ACC112 (cell line): ENCODE data around the gene CANT1.

Source experiments
- H2AFZ ChIP-seq: fragments of 200-600 bp; sonication (generic); one replicate; pipeline ENCODE4 v1.6.0; 2017; ENCODE audit warnings: antibody characterized with exemption, low read length; ENCODE audit not compliant: unreplicated experiment
- H3K27ac ChIP-seq: fragments of 200-600 bp; sonication (generic); 2 replicates; pipeline ENCODE4 v1.5.1; 2014; ENCODE audit warnings: low read depth, mild to moderate bottlenecking, antibody characterized with exemption, low read length, moderate library complexity
- H3K27me3 ChIP-seq: fragments of 200-600 bp; sonication (generic); 2 replicates; pipeline ENCODE4 v1.6.1; 2014; ENCODE audit warnings: mild to moderate bottlenecking, antibody characterized with exemption, low read length, moderate library complexity, mixed read lengths; ENCODE audit not compliant: insufficient read depth
- H3K36me3 ChIP-seq: fragments of 200-600 bp; sonication (generic); 2 replicates; pipeline ENCODE4 v1.6.1; 2016; ENCODE audit warnings: mild to moderate bottlenecking, antibody characterized with exemption, low read length, moderate library complexity, mixed read lengths; ENCODE audit not compliant: insufficient read depth
- H3K4me1 ChIP-seq: fragments of 200-600 bp; sonication (generic); one replicate; pipeline ENCODE4 v1.6.1; 2016; ENCODE audit warnings: low read length, mixed read lengths; ENCODE audit not compliant: insufficient read depth, unreplicated experiment, control insufficient read depth
- H3K4me3 ChIP-seq: fragments of 200-600 bp; sonication (generic); 2 replicates; pipeline ENCODE4 v1.5.1; 2014; ENCODE audit warnings: mild to moderate bottlenecking, low read depth, low read length
- H3K79me2 ChIP-seq: fragments of 200-600 bp; sonication (generic); one replicate; pipeline ENCODE4 v1.6.0; 2016; ENCODE audit warnings: low read length; ENCODE audit not compliant: control insufficient read depth, unreplicated experiment, insufficient read depth

The CANT1 gene

DNA sequence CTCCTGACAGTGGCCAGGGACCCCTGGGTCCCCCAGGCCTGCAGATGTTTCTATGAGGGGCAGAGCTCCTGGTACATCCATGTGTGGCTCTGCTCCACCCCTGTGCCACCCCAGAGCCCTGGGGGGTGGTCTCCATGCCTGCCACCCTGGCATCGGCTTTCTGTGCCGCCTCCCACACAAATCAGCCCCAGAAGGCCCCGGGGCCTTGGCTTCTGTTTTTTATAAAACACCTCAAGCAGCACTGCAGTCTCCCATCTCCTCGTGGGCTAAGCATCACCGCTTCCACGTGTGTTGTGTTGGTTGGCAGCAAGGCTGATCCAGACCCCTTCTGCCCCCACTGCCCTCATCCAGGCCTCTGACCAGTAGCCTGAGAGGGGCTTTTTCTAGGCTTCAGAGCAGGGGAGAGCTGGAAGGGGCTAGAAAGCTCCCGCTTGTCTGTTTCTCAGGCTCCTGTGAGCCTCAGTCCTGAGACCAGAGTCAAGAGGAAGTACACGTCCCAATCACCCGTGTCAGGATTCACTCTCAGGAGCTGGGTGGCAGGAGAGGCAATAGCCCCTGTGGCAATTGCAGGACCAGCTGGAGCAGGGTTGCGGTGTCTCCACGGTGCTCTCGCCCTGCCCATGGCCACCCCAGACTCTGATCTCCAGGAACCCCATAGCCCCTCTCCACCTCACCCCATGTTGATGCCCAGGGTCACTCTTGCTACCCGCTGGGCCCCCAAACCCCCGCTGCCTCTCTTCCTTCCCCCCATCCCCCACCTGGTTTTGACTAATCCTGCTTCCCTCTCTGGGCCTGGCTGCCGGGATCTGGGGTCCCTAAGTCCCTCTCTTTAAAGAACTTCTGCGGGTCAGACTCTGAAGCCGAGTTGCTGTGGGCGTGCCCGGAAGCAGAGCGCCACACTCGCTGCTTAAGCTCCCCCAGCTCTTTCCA is 39.5 kb upstream of the CANT1 start:
- Histone ChIP-seq H3K79me2 (no peaks in the 10 kb centered on the region), H3K27ac (no peak overlapping the region), H3K27me3 (no peaks in the 10 kb centered on the region), H2AFZ (no peak overlapping the region), H3K4me1 (peaks cover 11% of the 10 kb centered on the region), H3K4me3 (no peak overlapping the region), H3K36me3 (no peaks in the 10 kb centered on the region)

DNA sequence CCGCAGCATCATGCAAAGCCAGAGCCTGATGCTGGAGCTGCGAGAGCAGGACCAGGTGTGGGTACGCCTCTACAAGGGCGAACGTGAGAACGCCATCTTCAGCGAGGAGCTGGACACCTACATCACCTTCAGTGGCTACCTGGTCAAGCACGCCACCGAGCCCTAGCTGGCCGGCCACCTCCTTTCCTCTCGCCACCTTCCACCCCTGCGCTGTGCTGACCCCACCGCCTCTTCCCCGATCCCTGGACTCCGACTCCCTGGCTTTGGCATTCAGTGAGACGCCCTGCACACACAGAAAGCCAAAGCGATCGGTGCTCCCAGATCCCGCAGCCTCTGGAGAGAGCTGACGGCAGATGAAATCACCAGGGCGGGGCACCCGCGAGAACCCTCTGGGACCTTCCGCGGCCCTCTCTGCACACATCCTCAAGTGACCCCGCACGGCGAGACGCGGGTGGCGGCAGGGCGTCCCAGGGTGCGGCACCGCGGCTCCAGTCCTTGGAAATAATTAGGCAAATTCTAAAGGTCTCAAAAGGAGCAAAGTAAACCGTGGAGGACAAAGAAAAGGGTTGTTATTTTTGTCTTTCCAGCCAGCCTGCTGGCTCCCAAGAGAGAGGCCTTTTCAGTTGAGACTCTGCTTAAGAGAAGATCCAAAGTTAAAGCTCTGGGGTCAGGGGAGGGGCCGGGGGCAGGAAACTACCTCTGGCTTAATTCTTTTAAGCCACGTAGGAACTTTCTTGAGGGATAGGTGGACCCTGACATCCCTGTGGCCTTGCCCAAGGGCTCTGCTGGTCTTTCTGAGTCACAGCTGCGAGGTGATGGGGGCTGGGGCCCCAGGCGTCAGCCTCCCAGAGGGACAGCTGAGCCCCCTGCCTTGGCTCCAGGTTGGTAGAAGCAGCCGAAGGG is 38.6 kb upstream of the CANT1 start:
- Histone ChIP-seq H3K27me3 (no peaks in the 10 kb centered on the region), H3K79me2 (no peaks in the 10 kb centered on the region), H3K4me3 (no peak overlapping the region), H3K4me1 (peaks cover 11% of the 10 kb centered on the region), H3K27ac (no peak overlapping the region), H2AFZ (no peak overlapping the region), H3K36me3 (no peaks in the 10 kb centered on the region)

- H3K4me3 ChIP-seq: no peak overlapping the region
- no peaks in the 10 kb centered on the region for H3K27me3 ChIP-seq
- no peak overlapping the region for H3K27ac ChIP-seq
- peaks cover 8% of the 10 kb centered on the region for H3K4me1 ChIP-seq
- H2AFZ ChIP-seq: no peak overlapping the region
- H3K36me3 ChIP-seq: no peaks in the 10 kb centered on the region
- H3K79me2 ChIP-seq: no peaks in the 10 kb centered on the region
Measured at GRCh38 chr17:79047291-79047920, 37.8 kb upstream of the CANT1 start.

- Histone ChIP-seq H3K27ac (no peak overlapping the region), H3K4me3 (no peak overlapping the region)
Measured at GRCh38 chr17:79046916-79047280, 37.3 kb upstream of the CANT1 start.

GRCh38 chr17:79046197-79046915 is 36.8 kb upstream of the CANT1 start:
- no peaks in the 10 kb centered on the region for H3K27me3 ChIP-seq
- H3K27ac ChIP-seq: no peak overlapping the region
- H2AFZ ChIP-seq: no peak overlapping the region

More at GRCh38 chr17:79046916-79047280, 37.3 kb upstream of the CANT1 start:
- Histone ChIP-seq H3K4me1 (peaks cover 8% of the 10 kb centered on the region), H3K27me3 (no peaks in the 10 kb centered on the region), H2AFZ (no peak overlapping the region), H3K36me3 (no peaks in the 10 kb centered on the region), H3K79me2 (no peaks in the 10 kb centered on the region)

DNA sequence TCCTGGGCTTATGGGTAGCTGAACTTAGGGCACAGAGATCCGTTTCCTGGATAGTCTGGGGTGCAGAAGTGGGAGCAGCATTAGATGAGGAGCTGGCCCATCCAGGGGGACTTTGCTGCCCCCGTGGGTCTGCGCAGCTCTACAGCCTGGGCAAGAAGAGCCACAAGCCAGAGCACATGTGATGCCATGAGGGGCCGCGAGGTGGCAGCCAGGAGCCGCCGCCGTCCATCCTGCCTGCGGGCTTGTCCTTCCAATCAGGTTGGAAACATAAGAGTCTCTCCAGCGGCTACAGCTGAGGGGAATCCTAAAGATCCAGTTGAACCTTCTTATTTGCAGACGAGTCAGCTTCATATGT is 36.3 kb upstream of the CANT1 start:
- Histone ChIP-seq H3K36me3 (no peaks in the 10 kb centered on the region), H3K27ac (no peak overlapping the region), H3K4me1 (peaks cover 8% of the 10 kb centered on the region), H3K4me3 (no peak overlapping the region), H2AFZ (no peak overlapping the region), H3K27me3 (no peaks in the 10 kb centered on the region), H3K79me2 (no peaks in the 10 kb centered on the region)

More at GRCh38 chr17:79046197-79046915, 36.8 kb upstream of the CANT1 start:
- H3K36me3 ChIP-seq: no peaks in the 10 kb centered on the region
- no peaks in the 10 kb centered on the region for H3K79me2 ChIP-seq
- H3K4me1 ChIP-seq: peaks cover 8% of the 10 kb centered on the region
- no peak overlapping the region for H3K4me3 ChIP-seq

DNA sequence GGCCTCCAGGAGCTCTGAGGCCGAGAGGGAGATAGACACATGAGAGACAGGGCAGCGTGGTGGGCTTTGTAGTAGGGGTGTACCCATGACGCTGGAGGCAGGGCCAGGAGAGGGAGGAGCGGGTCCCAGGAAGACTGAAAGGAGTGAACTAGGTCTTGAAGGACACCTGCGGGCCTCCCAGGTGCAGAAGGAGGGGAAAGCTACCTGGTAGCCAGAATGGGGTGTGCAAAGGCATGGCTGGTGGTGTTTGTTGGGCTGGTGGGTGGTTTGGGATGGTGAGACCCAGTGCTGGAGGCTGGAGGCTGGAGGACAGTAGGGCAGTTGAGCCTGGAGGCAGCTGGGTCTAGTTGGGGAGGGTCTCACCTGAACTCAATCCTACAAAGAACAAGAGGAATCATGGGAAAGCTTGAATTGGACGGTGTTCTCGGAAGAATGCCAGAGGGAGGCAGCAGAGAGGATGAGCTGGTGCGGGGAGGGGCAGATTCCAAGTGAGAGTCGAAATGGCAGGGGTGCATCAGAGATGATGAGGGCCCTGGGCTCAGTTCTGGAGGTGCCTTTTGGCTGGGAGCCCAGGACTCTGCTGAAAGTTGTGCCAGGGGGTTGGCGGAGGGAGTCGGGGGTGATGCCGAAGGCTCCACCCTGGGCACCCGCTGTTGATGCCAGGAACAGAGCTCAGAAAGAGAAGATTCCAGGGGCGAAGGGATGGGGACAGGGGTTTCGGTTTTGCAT is 35.6 kb upstream of the CANT1 start:
- Histone ChIP-seq H2AFZ (no peak overlapping the region), H3K4me1 (peaks cover 8% of the 10 kb centered on the region), H3K27ac (no peak overlapping the region), H3K36me3 (no peaks in the 10 kb centered on the region), H3K27me3 (no peaks in the 10 kb centered on the region), H3K4me3 (no peak overlapping the region), H3K79me2 (no peaks in the 10 kb centered on the region)

- no peak overlapping the region for H2AFZ ChIP-seq
- no peaks in the 10 kb centered on the region for H3K27me3 ChIP-seq
- no peaks in the 10 kb centered on the region for H3K36me3 ChIP-seq
- no peaks in the 10 kb centered on the region for H3K79me2 ChIP-seq
- H3K27ac ChIP-seq: no peak overlapping the region
- no peak overlapping the region for H3K4me3 ChIP-seq
- H3K4me1 ChIP-seq: peaks cover 8% of the 10 kb centered on the region
Measured at GRCh38 chr17:79044462-79044861, 34.9 kb upstream of the CANT1 start.

DNA sequence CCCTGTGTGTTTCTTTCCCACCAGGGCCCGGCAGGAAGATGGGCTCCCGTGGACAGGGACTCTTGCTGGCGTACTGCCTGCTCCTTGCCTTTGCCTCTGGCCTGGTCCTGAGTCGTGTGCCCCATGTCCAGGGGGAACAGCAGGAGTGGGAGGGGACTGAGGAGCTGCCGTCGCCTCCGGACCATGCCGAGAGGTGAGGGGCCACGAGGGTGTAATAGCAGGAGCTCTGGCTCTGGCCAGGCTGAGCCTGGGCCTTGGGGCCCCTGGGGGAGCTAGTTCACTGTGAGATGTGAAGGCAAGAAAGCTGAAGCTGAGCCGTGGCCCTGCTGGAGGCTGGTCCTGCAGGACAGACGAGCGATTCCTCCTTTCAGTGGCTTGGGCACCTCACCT is 34.4 kb upstream of the CANT1 start:
- Histone ChIP-seq H3K27me3 (no peaks in the 10 kb centered on the region), H3K79me2 (no peaks in the 10 kb centered on the region)

More for the DNA sequence above, 34.4 kb upstream of the CANT1 start:
- H3K36me3 ChIP-seq: no peaks in the 10 kb centered on the region
- H3K4me3 ChIP-seq: no peak overlapping the region
- peaks cover 14% of the 10 kb centered on the region for H3K4me1 ChIP-seq
- H3K27ac ChIP-seq: no peak overlapping the region
- no peak overlapping the region for H2AFZ ChIP-seq
